Muscle layer of duodenum (tissue), 2 donors: ENCODE data around the gene SAMD13.

Experiments used
- H3K27ac ChIP-seq: one replicate; pipeline ENCODE4 v1.7.0; 2013; ENCODE audit warnings: mild to moderate bottlenecking, low read length
- H3K27me3 ChIP-seq: one replicate; pipeline ENCODE4 v1.7.0; 2013; ENCODE audit warnings: low read depth, mild to moderate bottlenecking, control low read depth, low read length
- H3K36me3 ChIP-seq, 2 donors: one replicate each; pipeline ENCODE4 v1.7.0; 2013; ENCODE audit warnings: low read length in 2 of 2, control low read depth in 1 of 2, mild to moderate bottlenecking in 1 of 2; ENCODE audit not compliant: insufficient read depth in 2 of 2, control insufficient read depth in 1 of 2
- H3K4me1 ChIP-seq, 2 donors: one replicate each; pipeline ENCODE4 v1.7.0; 2013; ENCODE audit warnings: low read length in 2 of 2, mild to moderate bottlenecking in 2 of 2, control low read depth in 1 of 2, moderate library complexity in 1 of 2; ENCODE audit not compliant: insufficient read depth in 2 of 2, control insufficient read depth in 1 of 2
- H3K4me3 ChIP-seq, 2 donors: one replicate each; pipeline ENCODE4 v1.7.0; 2013; ENCODE audit warnings: low read length in 2 of 2, low read depth in 1 of 2, mild to moderate bottlenecking in 1 of 2
- H3K9me3 ChIP-seq, 2 donors: one replicate each; pipeline ENCODE4 v1.7.0; 2013; ENCODE audit warnings: low read length in 2 of 2, control low read depth in 1 of 2, mild to moderate bottlenecking in 1 of 2; ENCODE audit not compliant: control insufficient read depth in 1 of 2
- donor health status: healthy.

SAMD13 gene

GRCh38 chr1:84300501-84300900, 1.0 kb upstream of the SAMD13 start:
- Histone ChIP-seq H3K27me3 (no peaks in the 10 kb centered on the region), H3K27ac (peak overlapping the region; percentile 58), H3K36me3 (no peaks in the 10 kb centered on the region), H3K4me3 (peak overlapping the region; percentile 49 to 82), H3K9me3 (peaks cover 0 to 6% of the 10 kb centered on the region in 2 donors), H3K4me1 (peaks cover 7 to 13% of the 10 kb centered on the region in 2 donors)

GRCh38 chr1:84301785-84302385, 377 bp downstream of the SAMD13 start:
- Histone ChIP-seq H3K36me3 (no peaks in the 10 kb centered on the region), H3K4me1 (peaks cover 7 to 13% of the 10 kb centered on the region in 2 donors), H3K4me3 (peak overlapping the region; percentile 49 to 82), H3K27me3 (no peaks in the 10 kb centered on the region), H3K27ac (peak overlapping the region; percentile 86), H3K9me3 (no peaks in the 10 kb centered on the region)

DNA sequence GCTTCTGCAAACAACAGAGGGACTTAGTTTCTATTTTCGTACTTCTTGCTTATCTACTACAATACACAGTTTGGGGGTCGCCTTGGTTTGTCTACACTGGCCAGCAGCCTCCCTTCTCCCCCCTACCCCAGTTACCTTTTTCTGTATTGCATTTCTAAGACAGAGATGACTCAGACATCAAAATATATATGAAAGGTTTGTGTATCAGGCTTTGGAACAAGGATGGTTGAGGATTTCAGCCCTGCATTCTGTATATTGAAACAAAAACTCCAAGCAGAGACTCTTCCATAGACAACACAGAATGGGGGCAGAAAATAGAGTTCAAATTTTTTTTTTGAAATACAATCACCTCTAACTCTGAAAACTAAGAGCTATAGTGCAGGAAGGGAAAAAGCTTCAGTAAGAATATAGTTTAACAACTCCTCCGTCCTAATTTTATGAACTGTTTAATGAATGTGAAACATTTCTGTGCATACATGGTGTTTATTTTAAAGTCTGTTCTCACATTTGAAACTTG, 1.9 kb downstream of the SAMD13 start:
- Histone ChIP-seq H3K9me3 (no peaks in the 10 kb centered on the region), H3K4me1 (peaks cover 7 to 13% of the 10 kb centered on the region in 2 donors), H3K27me3 (no peaks in the 10 kb centered on the region), H3K36me3 (no peaks in the 10 kb centered on the region), H3K27ac (peak overlapping the region; percentile 86), H3K4me3 (peak overlapping the region; percentile 49 to 82)

- Histone ChIP-seq H3K36me3 (no peaks in the 10 kb centered on the region), H3K9me3 (no peaks in the 10 kb centered on the region), H3K27me3 (no peaks in the 10 kb centered on the region), H3K4me3 (no peak overlapping the region), H3K4me1 (peaks cover 0 to 4% of the 10 kb centered on the region in 2 donors), H3K27ac (no peak overlapping the region)
These were observed 5.9 kb downstream of the SAMD13 start for GRCh38 chr1:84307398-84307797.

DNA sequence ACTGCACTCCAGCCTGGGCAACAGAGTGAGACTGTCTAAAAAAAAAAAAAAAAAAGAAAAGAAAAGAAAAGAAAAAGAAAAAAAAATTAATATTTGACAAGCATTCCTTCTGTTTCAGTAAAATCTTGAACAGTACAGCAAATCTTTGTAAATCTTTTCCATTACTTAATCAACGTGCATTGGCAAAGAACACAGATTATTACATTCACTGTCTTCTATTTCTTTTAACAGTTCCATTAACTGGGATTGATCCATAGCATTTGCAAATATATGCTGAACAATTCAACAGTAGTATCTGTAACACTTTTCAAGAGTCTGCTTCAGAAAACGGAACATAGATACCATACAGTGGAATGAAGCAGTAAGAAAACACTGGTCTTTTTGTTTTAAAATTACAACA, 9.8 kb downstream of the SAMD13 start:
- H3K27me3 ChIP-seq = no peaks in the 10 kb centered on the region
- H3K27ac ChIP-seq = no peak overlapping the region
- H3K4me3 ChIP-seq = no peak overlapping the region
- H3K4me1 ChIP-seq = no peaks in the 10 kb centered on the region
- H3K36me3 ChIP-seq = no peaks in the 10 kb centered on the region
- H3K9me3 ChIP-seq = no peaks in the 10 kb centered on the region

DNA sequence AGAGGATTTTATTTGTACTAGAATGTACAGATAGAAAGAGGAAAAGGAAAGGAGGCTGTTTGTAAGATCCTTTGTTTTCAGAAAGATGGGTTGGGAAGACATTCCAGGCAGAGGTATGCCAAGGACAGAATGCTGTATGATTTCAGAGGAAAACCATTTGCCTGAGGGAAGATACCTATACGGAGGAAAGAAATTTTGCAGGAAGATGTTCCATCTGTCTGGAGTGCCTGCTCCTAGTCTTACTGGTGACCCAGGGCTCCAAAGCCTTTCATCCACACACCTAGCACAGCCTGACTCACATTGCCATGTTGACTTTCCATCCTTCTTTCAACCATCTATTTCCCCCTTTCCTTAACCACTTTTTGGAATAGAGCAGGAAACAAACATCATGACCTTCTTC, 18.2 kb downstream of the SAMD13 start:
- H3K27ac ChIP-seq = no peak overlapping the region
- no peaks in the 10 kb centered on the region for H3K27me3 ChIP-seq
- H3K36me3 ChIP-seq = no peaks in the 10 kb centered on the region
- no peak overlapping the region for H3K4me3 ChIP-seq
- H3K4me1 ChIP-seq = no peaks in the 10 kb centered on the region
- peaks cover 0 to 3% of the 10 kb centered on the region in 2 donors for H3K9me3 ChIP-seq

DNA sequence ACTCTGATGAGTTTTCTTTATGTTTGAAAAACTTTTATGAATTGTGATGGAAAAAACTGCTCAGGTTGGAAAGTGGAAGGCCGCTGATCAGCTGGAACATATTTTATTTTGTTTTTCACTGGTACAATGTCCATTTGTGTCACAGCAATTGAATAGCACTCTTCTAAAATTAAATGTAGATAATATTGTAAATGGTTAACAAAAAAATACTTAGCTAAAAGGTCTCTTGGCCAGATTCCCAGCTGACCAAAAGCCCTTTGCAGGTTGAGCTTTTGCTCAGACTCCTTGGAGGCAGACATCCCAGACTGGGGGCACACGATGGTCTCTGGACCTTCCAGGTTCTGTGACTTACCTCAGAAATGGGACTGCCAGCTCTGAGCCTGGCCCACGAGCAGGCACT, 26.3 kb downstream of the SAMD13 start:
- Histone ChIP-seq H3K27ac (no peak overlapping the region), H3K27me3 (no peaks in the 10 kb centered on the region), H3K9me3 (no peaks in the 10 kb centered on the region)

GRCh38 chr1:84330125-84330984, 28.8 kb downstream of the SAMD13 start:
- Histone ChIP-seq H3K4me1 (no peaks in the 10 kb centered on the region), H3K9me3 (peaks cover 0 to 3% of the 10 kb centered on the region in 2 donors), H3K4me3 (no peak overlapping the region), H3K36me3 (no peaks in the 10 kb centered on the region), H3K27me3 (no peaks in the 10 kb centered on the region), H3K27ac (no peak overlapping the region)

More for the DNA sequence above, 26.3 kb downstream of the SAMD13 start:
- H3K36me3 ChIP-seq = no peaks in the 10 kb centered on the region
- H3K4me1 ChIP-seq = no peaks in the 10 kb centered on the region
- no peak overlapping the region for H3K4me3 ChIP-seq

- H3K4me1 ChIP-seq = no peaks in the 10 kb centered on the region
- H3K27ac ChIP-seq = no peak overlapping the region
- peaks cover 0 to 13% of the 10 kb centered on the region in 2 donors for H3K9me3 ChIP-seq
- no peaks in the 10 kb centered on the region for H3K27me3 ChIP-seq
- H3K36me3 ChIP-seq = no peaks in the 10 kb centered on the region
- no peak overlapping the region for H3K4me3 ChIP-seq
These were observed 38.0 kb downstream of the SAMD13 start for GRCh38 chr1:84339503-84339902.

- Histone ChIP-seq H3K4me3 (no peak overlapping the region), H3K27ac (no peak overlapping the region), H3K9me3 (peaks cover 0 to 5% of the 10 kb centered on the region in 2 donors), H3K4me1 (no peaks in the 10 kb centered on the region), H3K27me3 (no peaks in the 10 kb centered on the region), H3K36me3 (no peaks in the 10 kb centered on the region)
These were observed 42.8 kb downstream of the SAMD13 start for GRCh38 chr1:84344286-84344685.

GRCh38 chr1:84345220-84345619, 43.7 kb downstream of the SAMD13 start:
- peaks cover 0 to 5% of the 10 kb centered on the region in 2 donors for H3K9me3 ChIP-seq
- no peak overlapping the region for H3K4me3 ChIP-seq
- H3K4me1 ChIP-seq = no peaks in the 10 kb centered on the region
- H3K27ac ChIP-seq = no peak overlapping the region
- H3K36me3 ChIP-seq = no peaks in the 10 kb centered on the region
- no peaks in the 10 kb centered on the region for H3K27me3 ChIP-seq
